GM19328 (cell line): ENCODE measurements around the gene ALAD.
"Not testable (repeated sequence)": the region's sequence is repeated elsewhere in the genome, so short reads cannot be mapped to it uniquely, and the experiment has no call there.

Experiments used
- ATAC-seq: cut with Tn5 transposase; IDR thresholded peaks from one replicate; pipeline ENCODE4 v1.9.1; 2021; ENCODE audit warnings: mild to moderate bottlenecking, moderate library complexity; ENCODE audit not compliant: unreplicated experiment

The ALAD gene

GRCh38 chr9:113401027-113401792 lies at the start of gene ALAD:
ALAD (minus strand) TSS chr9:113401284; CDS start chr9:113393559, 7,725 bp downstream.
- peak; percentile 100 for ATAC-seq

- ATAC-seq: no peak
These were observed 48.3 kb upstream of the ALAD start for GRCh38 chr9:113449376-113449775.

- no peak for ATAC-seq
These were observed 45.2 kb upstream of the ALAD start for GRCh38 chr9:113446323-113446740.

- ATAC-seq: no peak
These were observed 43.7 kb upstream of the ALAD start for GRCh38 chr9:113444736-113445135.

- ATAC-seq: not testable (repeated sequence)
These were observed 36.6 kb upstream of the ALAD start for GRCh38 chr9:113437716-113438115.

GRCh38 chr9:113436728-113437515 lies 35.8 kb upstream of the ALAD start:
- no peak for ATAC-seq

- ATAC-seq: no peak
These were observed 30.1 kb upstream of the ALAD start for GRCh38 chr9:113431191-113431590.

GRCh38 chr9:113428062-113428615 lies 27.1 kb upstream of the ALAD start:
- ATAC-seq: no peak

- no peak for ATAC-seq
These were observed 26.5 kb upstream of the ALAD start for GRCh38 chr9:113427629-113428028.

GRCh38 chr9:113426701-113427100 lies 25.6 kb upstream of the ALAD start:
- no peak for ATAC-seq

GRCh38 chr9:113425072-113425471 lies 24.0 kb upstream of the ALAD start:
- no peak for ATAC-seq

GRCh38 chr9:113421726-113422125 lies 20.6 kb upstream of the ALAD start:
- ATAC-seq: no peak

GRCh38 chr9:113417370-113417769 lies 16.3 kb upstream of the ALAD start:
- ATAC-seq: no peak

GRCh38 chr9:113416149-113416721 lies 15.2 kb upstream of the ALAD start:
- peak; percentile 98 for ATAC-seq

- peak; percentile 82 for ATAC-seq
These were observed 9.3 kb upstream of the ALAD start, which contains the start of the genes C9orf43 and POLE3 for GRCh38 chr9:113410207-113410864. C9orf43 (plus strand) TSS chr9:113410747; CDS start chr9:113413494, 2,747 bp downstream. POLE3 (minus strand) TSS chr9:113410675; CDS start chr9:113410293, 382 bp downstream.

- peak; percentile 9 for ATAC-seq
These were observed 8.8 kb upstream of the ALAD start for GRCh38 chr9:113409883-113410206.

GRCh38 chr9:113409481-113409880 lies 8.4 kb upstream of the ALAD start:
- no peak for ATAC-seq

GRCh38 chr9:113406873-113407511 lies 5.9 kb upstream of the ALAD start:
- not testable (repeated sequence) for ATAC-seq

GRCh38 chr9:113406353-113406752 lies 5.3 kb upstream of the ALAD start:
- not testable (repeated sequence) for ATAC-seq

- no peak for ATAC-seq
These were observed 2.6 kb upstream of the ALAD start for GRCh38 chr9:113403646-113404045.
